Naive thymus-derived CD8-positive, alpha-beta T cell (primary cell): ENCODE results near the gene FLRT2. TPM values are rescaled to one million over a fixed set of nuclear protein-coding genes. Genes with fewer than 3 reads are reported as not detected.

Experiments used
- ATAC-seq, 2 donors: fragments of 150-1000 bp; cut with Tn5 transposase in 1 of 2; sonication (Bioruptor Pico), chemical (Tn5 transposase) in 1 of 2; 1 replicate in 1 of 2; 2 replicates in 1 of 2; pipeline ENCODE4 v1.10.0; 2021; ENCODE audit warnings: mild to moderate bottlenecking in 2 of 2, moderate library complexity in 2 of 2
- POLR2A ChIA-PET: fragments of 350-600 bp; sonication (Branson Sonifier 250); formaldehyde crosslinking; loops from one replicate; lab custom pipeline; 2021; ENCODE audit warnings: antibody characterized with exemption; lab: Charles Lee
- DNase-seq, 10 donors: peaks; one replicate each; pipeline versions ENCODE4 v3.0.0 to v3.0.0-alpha.2; 2020 to 2022
- H3K27ac Mint-ChIP-seq, 10 donors: one replicate each; pipeline ENCODE4 v1.8.0; 2020 to 2022; ENCODE audit warnings: mild to moderate bottlenecking in 10 of 10, mixed read lengths in 10 of 10, moderate library complexity in 4 of 10, inconsistent platforms in 1 of 10
- H3K27me3 Mint-ChIP-seq, 5 donors: one replicate each; pipeline ENCODE4 v1.8.0; 2021 to 2022; ENCODE audit warnings: mixed read lengths in 5 of 5
- H3K36me3 Mint-ChIP-seq, 3 donors: one replicate each; pipeline ENCODE4 v1.8.0; 2020 to 2022; ENCODE audit warnings: mixed read lengths in 3 of 3, mild to moderate bottlenecking in 2 of 3, inconsistent platforms in 1 of 3
- H3K4me1 Mint-ChIP-seq, 4 donors: one replicate each; pipeline ENCODE4 v1.8.0; 2021 to 2022; ENCODE audit warnings: mixed read lengths in 4 of 4
- H3K4me3 Mint-ChIP-seq, 10 donors: one replicate each; pipeline ENCODE4 v1.8.0; 2020 to 2022; ENCODE audit warnings: mild to moderate bottlenecking in 10 of 10, mixed read lengths in 10 of 10, moderate library complexity in 6 of 10, inconsistent platforms in 1 of 10
- H3K9me3 Mint-ChIP-seq, 9 donors: one replicate each; pipeline ENCODE4 v1.8.0; 2020 to 2022; ENCODE audit warnings: mixed read lengths in 9 of 9, mild to moderate bottlenecking in 3 of 9, inconsistent platforms in 1 of 9, moderate library complexity in 1 of 9
- polyA plus RNA-seq, 3 donors: library from polyadenylated mRNA; unstranded; fragments of 300-500 nt; fragmentation: Illumina TruSeq; gene quantifications; one replicate each; pipeline ENCODE4 v1.2.3, GENCODE V29; 2021
- total RNA-seq, 8 experiments: library from RNA in 2 of 8; stranded (reverse) in 2 of 8; gene quantifications; one replicate each; pipeline ENCODE4 v1.2.3 and lab custom pipeline; 2021 to 2026

Gene FLRT2
- total and polyA plus RNA-seq, 5 experiments from 2014 or later, result not detected

GRCh38 chr14:85545738-85546137 lies 15.8 kb downstream of the FLRT2 start:
- Mint-ChIP-seq H3K36me3 (no peaks in the 10 kb centered on the region), H3K9me3 (peaks cover 0 to 9% (median 0%) of the 10 kb centered on the region in 9 donors), H3K27ac (no peak overlapping the region), H3K4me3 (no peak overlapping the region), H3K27me3 (peaks cover 0 to 7% (median 0%) of the 10 kb centered on the region in 5 donors), H3K4me1 (no peaks in the 10 kb centered on the region)
- POLR2A ChIA-PET, result no interaction called here
- ATAC-seq (no peak), DNase-seq (no peak)

GRCh38 chr14:85546390-85546789 lies 16.4 kb downstream of the FLRT2 start:
- no peaks in the 10 kb centered on the region for H3K36me3 Mint-ChIP-seq
- no peak overlapping the region for H3K4me3 Mint-ChIP-seq
- no peak for DNase-seq
- H3K27me3 Mint-ChIP-seq, result peaks cover 0 to 7% (median 0%) of the 10 kb centered on the region in 5 donors
- no peak for ATAC-seq
- H3K9me3 Mint-ChIP-seq, result peaks cover 0 to 9% (median 0%) of the 10 kb centered on the region in 9 donors
- H3K27ac Mint-ChIP-seq, result no peak overlapping the region
- POLR2A ChIA-PET, result no interaction called here
- no peaks in the 10 kb centered on the region for H3K4me1 Mint-ChIP-seq

- H3K36me3 Mint-ChIP-seq, result no peaks in the 10 kb centered on the region
- H3K27me3 Mint-ChIP-seq, result peaks cover 0 to 7% (median 0%) of the 10 kb centered on the region in 5 donors
- no peaks in the 10 kb centered on the region for H3K4me1 Mint-ChIP-seq
- no peak for ATAC-seq
- DNase-seq, result no peak
- H3K4me3 Mint-ChIP-seq, result no peak overlapping the region
- H3K27ac Mint-ChIP-seq, result no peak overlapping the region
- H3K9me3 Mint-ChIP-seq, result peaks cover 0 to 9% (median 0%) of the 10 kb centered on the region in 9 donors
- POLR2A ChIA-PET, result no interaction called here
Measured at GRCh38 chr14:85549697-85550096, 19.8 kb downstream of the FLRT2 start.

- ATAC-seq (no peak), DNase-seq (no peak)
- POLR2A ChIA-PET, result no interaction called here
- H3K9me3 Mint-ChIP-seq, result peaks cover 0 to 29% (median 0%) of the 10 kb centered on the region in 9 donors
- H3K36me3 Mint-ChIP-seq, result no peaks in the 10 kb centered on the region
- no peak overlapping the region for H3K27ac Mint-ChIP-seq
- peaks cover 0 to 6% (median 0%) of the 10 kb centered on the region in 5 donors for H3K27me3 Mint-ChIP-seq
- no peaks in the 10 kb centered on the region for H3K4me1 Mint-ChIP-seq
- no peak overlapping the region for H3K4me3 Mint-ChIP-seq
Measured at GRCh38 chr14:85554106-85554505, 24.2 kb downstream of the FLRT2 start.

GRCh38 chr14:85556267-85556666 lies 26.3 kb downstream of the FLRT2 start:
- Mint-ChIP-seq H3K27ac (no peak overlapping the region), H3K27me3 (peaks cover 0 to 6% (median 0%) of the 10 kb centered on the region in 5 donors), H3K4me3 (no peak overlapping the region), H3K9me3 (peaks cover 0 to 29% (median 0%) of the 10 kb centered on the region in 9 donors), H3K4me1 (no peaks in the 10 kb centered on the region), H3K36me3 (no peaks in the 10 kb centered on the region)
- POLR2A ChIA-PET, result no interaction called here
- ATAC-seq (no peak), DNase-seq (no peak)

- POLR2A ChIA-PET, result no interaction called here
- Mint-ChIP-seq H3K9me3 (peaks cover 0 to 23% (median 0%) of the 10 kb centered on the region in 9 donors), H3K27ac (no peak overlapping the region), H3K4me1 (no peaks in the 10 kb centered on the region), H3K36me3 (no peaks in the 10 kb centered on the region), H3K27me3 (peaks cover 0 to 3% (median 0%) of the 10 kb centered on the region in 5 donors), H3K4me3 (no peak overlapping the region)
- ATAC-seq (no peak), DNase-seq (no peak)
Measured at GRCh38 chr14:85558505-85558904, 28.6 kb downstream of the FLRT2 start.

GRCh38 chr14:85562630-85563029 lies 32.7 kb downstream of the FLRT2 start:
- no peaks in the 10 kb centered on the region for H3K27me3 Mint-ChIP-seq
- POLR2A ChIA-PET, result no interaction called here
- no peaks in the 10 kb centered on the region for H3K36me3 Mint-ChIP-seq
- no peak overlapping the region for H3K27ac Mint-ChIP-seq
- no peaks in the 10 kb centered on the region for H3K9me3 Mint-ChIP-seq
- ATAC-seq (no peak), DNase-seq (no peak)
- no peak overlapping the region for H3K4me3 Mint-ChIP-seq
- no peaks in the 10 kb centered on the region for H3K4me1 Mint-ChIP-seq

GRCh38 chr14:85564841-85565527 lies 35.0 kb downstream of the FLRT2 start:
- Mint-ChIP-seq H3K27ac (no peak overlapping the region), H3K36me3 (no peaks in the 10 kb centered on the region), H3K27me3 (peaks cover 0 to 1% (median 0%) of the 10 kb centered on the region in 5 donors), H3K4me3 (no peak overlapping the region), H3K4me1 (no peaks in the 10 kb centered on the region), H3K9me3 (no peaks in the 10 kb centered on the region)
- ATAC-seq (no peak), DNase-seq (no peak)
- POLR2A ChIA-PET, result no interaction called here

GRCh38 chr14:85565862-85566296 lies 35.9 kb downstream of the FLRT2 start:
- H3K36me3 Mint-ChIP-seq, result no peaks in the 10 kb centered on the region
- DNase-seq (no peak), ATAC-seq (no peak)
- no peaks in the 10 kb centered on the region for H3K4me1 Mint-ChIP-seq
- POLR2A ChIA-PET, result no interaction called here
- H3K27me3 Mint-ChIP-seq, result peaks cover 0 to 3% (median 0%) of the 10 kb centered on the region in 5 donors
- no peak overlapping the region for H3K27ac Mint-ChIP-seq
- no peaks in the 10 kb centered on the region for H3K9me3 Mint-ChIP-seq
- H3K4me3 Mint-ChIP-seq, result no peak overlapping the region

GRCh38 chr14:85566603-85567002 lies 36.7 kb downstream of the FLRT2 start:
- H3K27ac Mint-ChIP-seq, result no peak overlapping the region
- no peak overlapping the region for H3K4me3 Mint-ChIP-seq
- H3K27me3 Mint-ChIP-seq, result peaks cover 0 to 3% (median 0%) of the 10 kb centered on the region in 5 donors
- POLR2A ChIA-PET, result no interaction called here
- no peaks in the 10 kb centered on the region for H3K9me3 Mint-ChIP-seq
- ATAC-seq, result no peak
- no peak for DNase-seq
- H3K36me3 Mint-ChIP-seq, result no peaks in the 10 kb centered on the region
- no peaks in the 10 kb centered on the region for H3K4me1 Mint-ChIP-seq

GRCh38 chr14:85572011-85572410 lies 42.1 kb downstream of the FLRT2 start:
- POLR2A ChIA-PET, result no interaction called here
- Mint-ChIP-seq H3K9me3 (no peaks in the 10 kb centered on the region), H3K27me3 (peaks cover 0 to 3% (median 0%) of the 10 kb centered on the region in 5 donors), H3K36me3 (no peaks in the 10 kb centered on the region), H3K4me1 (no peaks in the 10 kb centered on the region), H3K4me3 (no peak overlapping the region), H3K27ac (no peak overlapping the region)
- ATAC-seq (no peak), DNase-seq (no peak)

- POLR2A ChIA-PET, result no interaction called here
- Mint-ChIP-seq H3K27ac (no peak overlapping the region), H3K4me3 (no peak overlapping the region), H3K27me3 (peaks cover 0 to 3% (median 0%) of the 10 kb centered on the region in 5 donors), H3K36me3 (no peaks in the 10 kb centered on the region), H3K4me1 (no peaks in the 10 kb centered on the region), H3K9me3 (no peaks in the 10 kb centered on the region)
- ATAC-seq (no peak), DNase-seq (no peak)
Measured at GRCh38 chr14:85572845-85573244, 42.9 kb downstream of the FLRT2 start.

- no peak for DNase-seq
- POLR2A ChIA-PET, result no interaction called here
- H3K9me3 Mint-ChIP-seq, result no peaks in the 10 kb centered on the region
- H3K27me3 Mint-ChIP-seq, result peaks cover 0 to 3% (median 0%) of the 10 kb centered on the region in 5 donors
- H3K4me1 Mint-ChIP-seq, result no peaks in the 10 kb centered on the region
- H3K4me3 Mint-ChIP-seq, result no peak overlapping the region
- H3K27ac Mint-ChIP-seq, result no peak overlapping the region
- no peak for ATAC-seq
- H3K36me3 Mint-ChIP-seq, result no peaks in the 10 kb centered on the region
Measured at GRCh38 chr14:85573406-85573805, 43.5 kb downstream of the FLRT2 start.
